ENCODE results near the gene LRRTM4. TPM values are rescaled to one million over a fixed set of nuclear protein-coding genes. Genes with fewer than 3 reads are reported as not detected.

The LRRTM4 gene
- total and polyA plus RNA-seq, 2 donors (not counting 1 experiment from before 2014, with no cell fraction given) = 0.05 TPM; not detected in 1

- Histone ChIP-seq H4K20me1 (ENCODE audit: control insufficient read depth, extremely low read depth, insufficient read depth, low read length) (no peaks in the 10 kb centered on the region), H3K9ac (ENCODE audit: insufficient read depth, low read length) (no peak overlapping the region), H2AFZ (ENCODE audit: low read length) (no peak overlapping the region), H3K4me1 (ENCODE audit: control insufficient read depth, extremely low read depth, insufficient read depth, low read length) (no peaks in the 10 kb centered on the region), H3K36me3 (ENCODE audit: control insufficient read depth, insufficient read depth, low read length) (no peaks in the 10 kb centered on the region), H3K79me2 (ENCODE audit: control insufficient read depth, insufficient read depth, low read length) (no peaks in the 10 kb centered on the region), H3K27ac (ENCODE audit: insufficient read depth, low read length) (no peak overlapping the region), H3K4me3 (replicated peaks in 1 of 4; ENCODE audit: control extremely low read depth in 1 of 4, insufficient read depth in 1 of 4, low read depth in 3 of 4, low read length in 4 of 4) (no peak overlapping the region), H3K9me3 (ENCODE audit: control insufficient read depth, insufficient read depth, low read depth, low read length) (no peaks in the 10 kb centered on the region), H3K27me3 (ENCODE audit: control insufficient read depth, insufficient read depth, low read length) (no peaks in the 10 kb centered on the region), H3K4me2 (ENCODE audit: extremely low read depth, insufficient read depth, low read length) (no peak overlapping the region)
- no peak for DNase-seq (ENCODE audit: low read depth in 2 of 2)
- TF ChIP-seq EZH2 (IDR thresholded peaks at IDR 0.05; ENCODE audit: low read length, missing control alignments) (no peak), CTCF (conservative IDR thresholded peaks at IDR 0.05 in 1 of 2, IDR thresholded peaks at IDR 0.05 in 1 of 2; ENCODE audit: low read depth in 1 of 2, low read length in 2 of 2) (no peak)
Observed at GRCh38 chr2:77086478-77086877, 435.7 kb downstream of the LRRTM4 start.

DNA sequence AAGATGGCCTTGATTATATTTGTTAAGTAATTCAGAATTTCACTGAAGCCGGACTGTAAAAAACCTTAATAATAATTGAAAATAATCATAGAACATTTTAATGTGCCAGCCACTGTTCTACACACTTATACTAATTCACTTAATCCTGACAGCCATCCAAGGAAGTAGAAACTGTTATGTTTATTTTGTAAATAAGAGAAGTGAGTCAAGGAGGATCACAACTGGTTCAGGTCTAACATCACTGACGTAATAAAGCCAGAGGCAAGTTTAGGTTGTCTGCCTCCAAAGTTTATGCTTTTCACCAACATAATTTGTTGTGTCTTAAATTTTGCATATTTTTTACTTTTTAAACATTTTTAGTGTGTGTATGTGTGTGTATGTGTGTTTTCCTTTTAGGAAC lies 436.1 kb downstream of the LRRTM4 start:
- Histone ChIP-seq H3K27ac (ENCODE audit: insufficient read depth, low read length) (no peak overlapping the region), H3K9ac (ENCODE audit: insufficient read depth, low read length) (no peak overlapping the region), H2AFZ (ENCODE audit: low read length) (no peak overlapping the region), H3K27me3 (ENCODE audit: control insufficient read depth, insufficient read depth, low read length) (no peaks in the 10 kb centered on the region), H3K4me2 (ENCODE audit: extremely low read depth, insufficient read depth, low read length) (no peak overlapping the region), H3K4me3 (replicated peaks in 1 of 4; ENCODE audit: control extremely low read depth in 1 of 4, insufficient read depth in 1 of 4, low read depth in 3 of 4, low read length in 4 of 4) (no peak overlapping the region), H4K20me1 (ENCODE audit: control insufficient read depth, extremely low read depth, insufficient read depth, low read length) (no peaks in the 10 kb centered on the region), H3K36me3 (ENCODE audit: control insufficient read depth, insufficient read depth, low read length) (no peaks in the 10 kb centered on the region), H3K4me1 (ENCODE audit: control insufficient read depth, extremely low read depth, insufficient read depth, low read length) (no peaks in the 10 kb centered on the region), H3K79me2 (ENCODE audit: control insufficient read depth, insufficient read depth, low read length) (no peaks in the 10 kb centered on the region), H3K9me3 (ENCODE audit: control insufficient read depth, insufficient read depth, low read depth, low read length) (no peaks in the 10 kb centered on the region)
- no peak for DNase-seq (ENCODE audit: low read depth in 2 of 2)
- TF ChIP-seq CTCF (conservative IDR thresholded peaks at IDR 0.05 in 1 of 2, IDR thresholded peaks at IDR 0.05 in 1 of 2; ENCODE audit: low read depth in 1 of 2, low read length in 2 of 2) (no peak), EZH2 (IDR thresholded peaks at IDR 0.05; ENCODE audit: low read length, missing control alignments) (no peak)

GRCh38 chr2:77085561-77085960 lies 436.6 kb downstream of the LRRTM4 start:
- Histone ChIP-seq H3K79me2 (ENCODE audit: control insufficient read depth, insufficient read depth, low read length) (no peaks in the 10 kb centered on the region), H3K27me3 (ENCODE audit: control insufficient read depth, insufficient read depth, low read length) (no peaks in the 10 kb centered on the region), H3K27ac (ENCODE audit: insufficient read depth, low read length) (no peak overlapping the region), H3K9me3 (ENCODE audit: control insufficient read depth, insufficient read depth, low read depth, low read length) (no peaks in the 10 kb centered on the region), H3K9ac (ENCODE audit: insufficient read depth, low read length) (no peak overlapping the region), H4K20me1 (ENCODE audit: control insufficient read depth, extremely low read depth, insufficient read depth, low read length) (no peaks in the 10 kb centered on the region), H3K36me3 (ENCODE audit: control insufficient read depth, insufficient read depth, low read length) (no peaks in the 10 kb centered on the region), H3K4me3 (replicated peaks in 1 of 4; ENCODE audit: control extremely low read depth in 1 of 4, insufficient read depth in 1 of 4, low read depth in 3 of 4, low read length in 4 of 4) (no peak overlapping the region), H3K4me2 (ENCODE audit: extremely low read depth, insufficient read depth, low read length) (no peak overlapping the region), H3K4me1 (ENCODE audit: control insufficient read depth, extremely low read depth, insufficient read depth, low read length) (no peaks in the 10 kb centered on the region), H2AFZ (ENCODE audit: low read length) (no peak overlapping the region)
- no peak for DNase-seq (ENCODE audit: low read depth in 2 of 2)
- TF ChIP-seq CTCF (conservative IDR thresholded peaks at IDR 0.05 in 1 of 2, IDR thresholded peaks at IDR 0.05 in 1 of 2; ENCODE audit: low read depth in 1 of 2, low read length in 2 of 2) (no peak), EZH2 (IDR thresholded peaks at IDR 0.05; ENCODE audit: low read length, missing control alignments) (no peak)
